H7 (cell line): ENCODE results near the gene NUDT7. TPM values are rescaled to one million over a fixed set of nuclear protein-coding genes. Genes with fewer than 3 reads are reported as not detected.
A peak's percentile ranks its signal among the peaks of the same experiment; 100 is the strongest.

Experiments
- DNase-seq: peaks from one replicate; pipeline ENCODE4 v3.0.0; 2012
- H3K27me3 ChIP-seq: 2 replicates; pipeline ENCODE4 v1.6.0; 2011; ENCODE audit warnings: mild to moderate bottlenecking, low read length; ENCODE audit not compliant: control insufficient read depth, insufficient read depth
- H3K36me3 ChIP-seq: replicated peaks from 2 replicates; pipeline ENCODE4 v1.5.1; 2011; ENCODE audit warnings: low read length; ENCODE audit not compliant: control insufficient read depth, insufficient read depth
- H3K4me3 ChIP-seq: 2 replicates; pipeline ENCODE4 v1.5.1; 2011; ENCODE audit warnings: low read depth, mild to moderate bottlenecking, control low read depth, low read length, moderate library complexity; ENCODE audit not compliant: insufficient read depth
- total RNA-seq: library from RNA; depleted of rRNA; stranded (reverse); fragments of >200 nt; shearing (Covaris generic); gene quantifications from 2 replicates; pipeline ENCODE4 v1.2.3, GENCODE V29; 2014; rRNA removed

NUDT7 gene
- 8.6 and 8.9 TPM in 2 replicates for total RNA-seq

DNA sequence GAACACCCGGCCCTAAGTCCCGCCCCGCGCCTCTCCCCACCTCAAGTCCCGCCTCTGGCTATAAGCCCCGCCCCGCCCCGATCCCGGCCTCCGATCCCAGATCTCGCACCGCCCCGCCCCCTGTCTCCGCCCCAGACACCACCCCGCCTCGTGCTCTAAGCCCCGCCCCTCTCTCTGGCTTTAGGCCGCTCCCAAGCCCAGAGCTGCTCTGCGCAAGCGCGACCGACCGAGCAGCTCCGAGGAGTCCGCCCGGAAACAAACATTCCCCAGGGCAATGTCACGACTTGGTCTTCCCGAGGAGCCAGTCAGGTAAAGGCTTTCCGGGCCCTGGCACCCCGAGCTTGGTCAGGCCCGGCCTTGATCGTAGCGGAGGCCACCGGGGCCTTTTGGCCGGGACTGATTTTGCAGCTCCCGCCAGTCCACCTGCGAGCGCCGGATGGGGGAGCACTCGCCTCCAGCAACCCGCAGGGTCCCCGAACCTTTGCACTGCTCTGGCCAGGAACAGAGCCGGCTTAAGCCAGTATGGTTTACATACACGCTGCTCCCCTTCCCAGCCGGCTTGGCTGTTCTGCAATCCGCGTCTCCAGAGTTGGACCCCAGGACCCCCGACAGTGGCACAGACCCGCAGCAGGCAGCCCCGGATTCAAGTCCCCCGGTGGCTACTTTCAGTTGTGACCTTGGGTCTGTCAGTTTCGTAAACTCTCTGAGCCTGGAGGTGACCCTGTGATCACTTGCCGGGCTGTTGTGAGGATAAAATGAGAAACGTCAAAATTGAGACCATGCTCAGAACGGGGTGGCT lies at the start of gene NUDT7:
TSS of gene NUDT7 (plus strand) at position 206 of the 799 bp plus-strand sequence. CDS start at position 275, 69 bp downstream.
- Histone ChIP-seq H3K4me3 (peak within 1 kb of the TSS; percentile 64), H3K36me3 (peaks cover 2% of the 10 kb centered on the region; the same call in 1 of the 2 replicates), H3K27me3 (no peaks in the 10 kb centered on the region)
- peak; percentile 98 for DNase-seq

DNA sequence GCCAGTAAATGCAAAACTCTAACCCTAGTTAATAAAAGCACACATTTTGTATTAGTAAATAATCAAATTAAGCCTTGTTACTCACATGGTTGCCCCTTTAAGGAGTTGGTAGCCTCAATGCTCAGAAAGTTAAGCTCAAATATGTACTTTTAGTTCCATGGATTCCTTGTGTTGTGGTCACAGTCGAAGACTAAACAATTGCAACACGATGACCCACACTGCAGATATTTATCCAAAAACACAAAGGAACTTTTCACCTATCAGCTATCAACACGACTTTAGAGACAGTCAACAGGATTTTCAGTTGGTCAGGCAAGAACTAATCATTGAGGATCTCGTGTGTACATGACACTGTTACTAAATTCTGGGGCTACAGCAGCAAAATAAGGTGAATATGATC lies 47.4 kb upstream of the NUDT7 start:
- Histone ChIP-seq H3K4me3 (no peak overlapping the region), H3K27me3 (no peaks in the 10 kb centered on the region), H3K36me3 (no peaks in the 10 kb centered on the region)
- no peak for DNase-seq

DNA sequence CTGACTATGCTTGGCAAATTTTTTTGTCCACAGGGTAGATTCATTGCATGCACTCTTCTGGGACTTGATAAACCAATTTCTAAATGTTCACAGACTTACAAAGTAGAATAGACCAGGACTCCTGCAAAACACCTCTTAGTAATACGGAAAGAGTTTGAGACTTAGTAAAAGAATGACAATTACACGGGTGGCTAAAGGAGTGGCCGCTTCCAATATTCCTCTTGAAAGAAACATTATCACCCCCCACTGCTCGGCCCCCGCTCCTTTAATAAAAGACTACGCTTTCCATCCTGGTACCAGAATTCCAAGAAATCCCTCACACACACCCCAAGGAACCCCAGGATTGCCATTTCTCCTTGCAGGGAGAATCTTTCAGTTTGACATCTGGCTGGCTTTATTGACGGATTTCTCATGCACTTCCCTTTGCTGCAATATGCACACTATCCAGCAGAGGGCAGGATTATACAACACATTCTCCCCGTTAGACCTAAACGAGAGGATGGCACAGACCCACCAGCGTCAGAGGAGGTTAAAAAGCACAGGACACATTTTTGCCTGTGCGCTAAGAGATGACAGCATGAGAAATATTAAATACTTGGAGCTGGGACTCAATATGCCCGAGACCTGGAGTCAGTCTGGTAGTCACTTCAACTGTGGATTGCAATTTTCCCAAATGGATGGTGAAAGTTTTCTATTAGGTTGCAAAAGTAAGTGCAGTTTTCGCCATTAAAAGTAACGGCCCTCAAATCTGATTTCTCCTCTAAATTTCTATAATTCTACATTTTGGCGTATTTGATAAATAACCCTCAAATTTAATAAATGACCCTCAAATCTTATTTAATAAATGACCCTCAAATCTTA lies 46.6 kb upstream of the NUDT7 start:
- peak; percentile 73 for DNase-seq
- H3K4me3 ChIP-seq: no peak overlapping the region
- no peaks in the 10 kb centered on the region for H3K36me3 ChIP-seq
- no peaks in the 10 kb centered on the region for H3K27me3 ChIP-seq

DNA sequence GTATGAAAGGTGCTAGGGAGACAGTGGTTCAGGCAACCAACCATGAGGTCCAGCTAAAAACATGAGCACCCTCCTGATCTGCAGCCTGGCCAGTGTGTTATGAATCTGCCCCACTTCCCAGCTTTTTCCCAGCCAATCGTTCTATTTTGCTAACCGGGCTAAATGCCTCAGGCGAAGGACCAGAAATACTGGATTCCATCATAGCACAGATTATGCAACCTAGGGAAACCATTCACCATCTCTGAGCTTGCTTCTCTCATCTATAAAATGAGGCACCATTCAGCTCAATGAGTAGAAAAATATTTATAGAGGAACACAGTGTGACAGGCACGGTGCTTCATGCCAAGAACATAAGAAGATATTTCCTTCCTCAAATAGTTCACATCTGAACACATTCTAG lies 45.2 kb upstream of the NUDT7 start:
- no peak for DNase-seq
- Histone ChIP-seq H3K27me3 (no peaks in the 10 kb centered on the region), H3K4me3 (no peak overlapping the region), H3K36me3 (no peaks in the 10 kb centered on the region)

DNA sequence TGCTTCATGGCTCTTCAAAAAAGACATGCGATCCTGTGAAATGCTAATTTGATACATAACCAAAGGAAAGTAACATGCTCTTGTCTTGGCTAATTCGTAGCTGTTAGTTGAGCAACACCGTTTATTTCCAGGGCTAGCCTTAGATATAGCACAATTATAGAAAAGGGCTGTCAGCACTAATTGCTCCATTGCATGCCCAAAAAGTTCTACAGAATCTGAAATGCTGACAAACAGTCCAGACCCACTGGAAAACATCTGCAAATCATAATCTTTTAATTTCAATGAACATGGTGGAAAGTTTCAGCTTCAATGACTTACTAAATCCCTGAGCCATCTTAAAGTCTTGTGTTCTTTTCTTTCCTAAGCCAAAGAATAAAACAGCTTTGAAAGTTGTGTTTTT lies 42.9 kb upstream of the NUDT7 start:
- DNase-seq: no peak
- Histone ChIP-seq H3K27me3 (no peaks in the 10 kb centered on the region), H3K4me3 (no peak overlapping the region), H3K36me3 (no peaks in the 10 kb centered on the region)

DNA sequence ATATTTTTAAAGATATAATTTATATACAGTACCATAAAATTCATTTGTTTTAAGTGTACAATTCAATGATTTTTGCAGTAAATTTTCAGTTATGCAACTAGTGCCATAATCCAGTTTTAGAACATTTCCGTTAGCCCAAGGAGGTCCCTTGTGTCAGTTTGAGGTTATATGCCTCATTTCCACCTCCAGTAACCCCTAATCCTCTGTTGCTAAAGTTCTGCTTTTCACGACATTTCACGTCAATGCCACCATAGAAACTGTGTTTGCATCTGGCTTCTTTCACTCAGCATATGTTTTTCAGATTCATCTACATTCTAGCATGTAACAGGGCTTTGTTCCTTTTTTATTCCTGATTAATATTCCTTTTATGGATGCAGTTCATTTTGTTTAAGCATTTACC lies 42.4 kb upstream of the NUDT7 start:
- Histone ChIP-seq H3K36me3 (no peaks in the 10 kb centered on the region), H3K27me3 (no peaks in the 10 kb centered on the region), H3K4me3 (no peak overlapping the region)
- DNase-seq: no peak

DNA sequence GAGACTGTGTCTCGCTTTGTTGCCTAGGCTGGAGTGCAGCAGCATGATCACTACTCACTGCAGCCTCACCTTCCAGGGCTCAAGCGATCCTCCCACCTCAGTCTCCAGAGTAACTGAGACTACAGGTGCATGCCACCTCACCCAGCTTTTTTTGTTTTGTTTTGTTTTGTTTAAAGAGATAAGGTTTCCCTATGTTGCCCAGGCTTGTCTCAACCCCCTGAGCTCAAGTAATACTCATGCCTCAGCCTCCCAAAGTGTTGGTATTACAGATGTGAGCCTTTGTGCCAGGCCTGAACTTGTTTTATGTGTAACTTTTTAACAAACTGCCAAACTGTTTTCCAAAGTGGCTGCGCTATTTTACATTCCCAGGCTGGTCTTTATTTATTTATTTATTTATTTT lies 41.8 kb upstream of the NUDT7 start:
- DNase-seq: no peak
- Histone ChIP-seq H3K27me3 (no peaks in the 10 kb centered on the region), H3K36me3 (no peaks in the 10 kb centered on the region), H3K4me3 (no peak overlapping the region)

DNA sequence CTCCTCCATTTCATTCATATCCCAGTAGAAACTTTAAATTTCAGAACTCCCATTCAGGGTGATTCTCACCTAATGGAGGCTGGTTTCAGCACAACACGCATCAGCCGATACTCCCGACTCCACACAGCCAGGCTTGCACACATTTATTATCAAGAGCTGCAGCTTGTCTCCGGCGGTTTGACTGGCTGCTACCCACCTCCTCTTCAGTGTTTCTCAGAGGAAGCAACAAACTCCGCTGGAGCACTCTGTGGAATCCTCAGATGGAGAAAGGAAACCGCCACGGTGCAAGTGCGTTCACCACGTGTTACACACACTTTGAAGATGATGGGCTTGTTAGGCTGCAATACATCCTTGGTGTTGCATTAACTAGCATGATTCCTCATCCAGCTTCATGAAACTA lies 39.7 kb upstream of the NUDT7 start:
- Histone ChIP-seq H3K4me3 (no peak overlapping the region), H3K36me3 (no peaks in the 10 kb centered on the region), H3K27me3 (no peaks in the 10 kb centered on the region)
- DNase-seq: no peak

DNA sequence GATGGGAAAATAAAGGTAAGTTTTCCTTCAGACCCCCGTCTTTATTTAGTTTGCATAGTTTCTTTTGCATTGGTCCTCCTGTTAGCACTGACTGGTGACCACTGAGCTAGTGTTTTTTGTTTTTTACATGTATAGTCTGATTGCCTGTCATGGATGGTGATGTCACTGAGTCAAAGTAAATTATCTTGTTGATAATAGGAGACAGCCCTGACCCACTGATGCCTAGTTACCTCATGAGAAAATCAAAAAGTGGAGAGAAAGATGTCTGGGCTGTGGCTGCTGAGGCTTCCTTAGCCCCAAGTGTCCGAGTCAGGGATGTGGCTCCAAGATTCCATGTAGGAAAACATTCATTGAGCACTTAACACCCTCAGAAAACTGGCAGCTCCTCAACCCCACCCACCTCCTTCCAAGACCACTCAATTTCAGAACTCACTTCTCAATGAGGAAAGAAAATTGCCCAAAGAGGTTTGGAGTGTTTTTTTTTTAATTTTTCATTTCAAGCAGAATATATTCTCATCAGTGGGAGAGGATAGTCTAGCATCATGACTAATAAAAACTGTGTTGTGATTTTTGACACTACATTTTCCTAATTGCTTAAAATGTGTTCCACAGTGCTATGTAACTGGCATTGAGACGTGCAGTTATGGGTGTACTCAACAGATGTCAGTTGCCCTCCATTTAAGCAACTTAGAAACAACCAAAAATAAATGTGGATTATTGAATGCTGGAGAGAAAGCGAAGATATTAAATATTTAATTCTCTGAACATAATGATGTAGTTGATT lies 38.7 kb upstream of the NUDT7 start:
- no peak for DNase-seq
- Histone ChIP-seq H3K27me3 (no peaks in the 10 kb centered on the region), H3K4me3 (no peak overlapping the region), H3K36me3 (no peaks in the 10 kb centered on the region)

DNA sequence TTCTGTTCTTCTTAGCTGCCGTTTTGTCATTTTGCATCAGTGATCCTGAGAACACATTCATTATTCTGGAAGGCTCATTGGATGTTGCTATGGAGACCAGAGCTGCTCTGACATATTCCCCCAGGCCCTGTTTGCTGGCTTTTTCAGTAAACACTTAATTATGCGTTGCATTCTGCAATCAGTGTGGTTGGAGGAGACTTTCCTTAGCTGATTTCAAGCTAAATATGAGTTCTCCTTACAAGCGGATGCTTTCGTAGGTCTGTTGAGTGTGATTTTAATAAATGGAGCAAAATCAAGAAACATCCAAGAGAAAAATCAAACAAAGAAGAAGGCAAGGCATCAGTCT lies 38.2 kb upstream of the NUDT7 start:
- H3K36me3 ChIP-seq: no peaks in the 10 kb centered on the region
- no peak for DNase-seq
- H3K27me3 ChIP-seq: no peaks in the 10 kb centered on the region
- H3K4me3 ChIP-seq: no peak overlapping the region

DNA sequence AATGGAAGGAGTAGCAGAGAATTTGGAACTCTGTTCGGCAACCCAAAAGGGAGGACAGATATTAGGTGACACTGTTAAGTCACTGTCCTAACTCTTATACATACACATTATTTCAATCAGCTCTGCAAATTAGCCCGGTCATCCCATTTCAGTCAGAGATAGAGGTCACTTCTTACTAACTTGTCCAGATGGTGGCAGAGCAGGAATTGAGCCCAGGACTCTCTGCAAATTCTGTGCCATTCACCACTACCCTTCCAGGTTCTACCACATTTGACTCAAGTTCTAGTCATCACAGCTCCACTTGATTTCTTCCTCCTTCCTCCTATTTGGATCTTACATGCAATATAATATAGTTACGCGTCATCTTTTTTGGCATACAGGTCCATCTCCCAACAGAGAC lies 35.9 kb upstream of the NUDT7 start:
- H3K36me3 ChIP-seq: no peaks in the 10 kb centered on the region
- no peak for DNase-seq
- H3K27me3 ChIP-seq: no peaks in the 10 kb centered on the region
- H3K4me3 ChIP-seq: no peak overlapping the region

DNA sequence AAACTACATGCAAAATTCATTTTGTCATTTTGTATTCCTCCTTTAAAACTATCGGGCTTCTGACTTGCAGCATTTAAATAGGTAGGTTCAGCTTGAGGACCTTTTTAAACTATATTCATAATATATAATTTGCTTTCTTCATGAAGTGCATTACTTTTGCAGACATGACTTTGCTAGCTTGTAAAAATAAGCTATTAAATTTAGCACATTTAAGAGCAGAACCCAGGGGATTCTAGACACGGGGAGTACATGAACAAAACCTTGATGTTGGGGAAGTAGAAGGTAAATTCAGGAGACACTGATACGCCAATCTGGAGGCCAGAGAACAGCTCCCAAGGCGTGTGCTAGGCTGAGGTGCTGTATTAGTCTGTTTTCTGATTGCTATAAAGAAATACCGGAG lies 32.3 kb upstream of the NUDT7 start:
- H3K27me3 ChIP-seq: no peaks in the 10 kb centered on the region

DNA sequence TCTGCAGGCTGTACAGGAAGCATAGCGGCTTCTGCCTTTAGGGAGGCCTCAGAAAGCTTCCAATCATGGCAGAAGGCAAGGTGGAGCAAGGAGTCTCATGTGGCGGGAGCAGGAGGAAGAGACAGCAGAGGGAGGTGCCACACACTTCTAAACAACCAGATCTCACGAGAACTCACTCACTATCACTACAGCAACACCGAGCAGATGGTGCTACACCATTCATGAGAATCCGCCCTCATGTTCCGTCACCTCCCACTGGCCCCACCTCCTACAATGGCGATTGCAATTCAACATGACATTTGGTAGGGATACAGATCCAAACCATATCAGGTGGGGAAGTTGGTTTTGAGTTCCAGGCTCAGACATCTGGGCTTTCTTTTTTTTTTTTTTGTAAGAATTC lies 31.9 kb upstream of the NUDT7 start:
- no peaks in the 10 kb centered on the region for H3K27me3 ChIP-seq
- no peak overlapping the region for H3K4me3 ChIP-seq
- no peak for DNase-seq
- H3K36me3 ChIP-seq: no peaks in the 10 kb centered on the region

More for the DNA sequence above, 32.3 kb upstream of the NUDT7 start:
- DNase-seq: no peak
- Histone ChIP-seq H3K36me3 (no peaks in the 10 kb centered on the region), H3K4me3 (no peak overlapping the region)

DNA sequence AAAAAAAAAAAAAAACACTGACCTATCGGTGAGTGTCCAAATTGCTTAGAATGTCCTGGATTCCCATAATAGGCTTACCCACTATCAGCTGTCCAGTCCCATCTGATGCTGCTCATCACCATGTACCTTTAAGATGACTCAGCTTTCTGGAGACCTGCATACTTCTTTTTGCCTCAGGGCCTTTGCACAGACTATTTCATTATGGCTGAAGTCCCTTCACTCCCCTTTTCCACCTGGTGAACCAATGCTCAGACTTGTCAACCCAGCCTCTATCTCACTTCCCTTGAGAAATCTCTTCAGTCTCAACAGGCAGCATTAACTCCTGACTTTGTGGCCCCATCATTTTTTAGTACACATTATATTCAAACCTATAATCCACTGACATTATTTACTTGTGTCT lies 29.7 kb upstream of the NUDT7 start:
- no peak for DNase-seq
- no peaks in the 10 kb centered on the region for H3K27me3 ChIP-seq
- no peaks in the 10 kb centered on the region for H3K36me3 ChIP-seq
- H3K4me3 ChIP-seq: no peak overlapping the region
